Dedifferentiated amniotic fluid mesenchymal stem cell (primary cell): ENCODE results near the gene ULK2.
"Not testable (repeated sequence)": the region's sequence is repeated elsewhere in the genome, so short reads cannot be mapped to it uniquely, and the experiment has no call there.

Source experiments
- DNase-seq: peaks from one replicate; pipeline ENCODE4 v3.0.0-alpha.2; 2016; ENCODE audit errors: extremely low spot score

The ULK2 gene

GRCh38 chr17:19766421-19767270 lies 101.1 kb downstream of the ULK2 start:
- DNase-seq, result peak; percentile 49

- DNase-seq, result no peak
Measured at GRCh38 chr17:19766016-19766415, 101.7 kb downstream of the ULK2 start.

- not testable (repeated sequence) for DNase-seq
Measured at GRCh38 chr17:19763991-19764390, 103.7 kb downstream of the ULK2 start.

GRCh38 chr17:19763416-19763815 lies 104.3 kb downstream of the ULK2 start:
- no peak for DNase-seq

GRCh38 chr17:19762515-19762961 lies 105.2 kb downstream of the ULK2 start:
- DNase-seq, result peak; percentile 65

- no peak for DNase-seq
Measured at GRCh38 chr17:19760746-19761145, 107.0 kb downstream of the ULK2 start.

GRCh38 chr17:19759568-19760549 lies 107.9 kb downstream of the ULK2 start:
- no peak for DNase-seq

GRCh38 chr17:19757536-19758180 lies 110.1 kb downstream of the ULK2 start:
- DNase-seq, result no peak

- DNase-seq, result no peak
Measured at GRCh38 chr17:19756546-19756945, 111.2 kb downstream of the ULK2 start.

GRCh38 chr17:19755821-19756510 lies 111.8 kb downstream of the ULK2 start:
- DNase-seq, result no peak

GRCh38 chr17:19755392-19755791 lies 112.3 kb downstream of the ULK2 start:
- no peak for DNase-seq

- DNase-seq, result no peak
Measured at GRCh38 chr17:19753661-19754463, 113.9 kb downstream of the ULK2 start.

GRCh38 chr17:19753051-19753509 lies 114.7 kb downstream of the ULK2 start:
- peak; percentile 89 for DNase-seq

- DNase-seq, result no peak
Measured at GRCh38 chr17:19752216-19753050, 115.3 kb downstream of the ULK2 start.

GRCh38 chr17:19750835-19751234 lies 116.9 kb downstream of the ULK2 start:
- DNase-seq, result no peak

GRCh38 chr17:19750020-19750572 lies 117.6 kb downstream of the ULK2 start:
- DNase-seq, result no peak

GRCh38 chr17:19748807-19749193 lies 118.9 kb downstream of the ULK2 start:
- DNase-seq, result no peak

- DNase-seq, result peak; percentile 68
Measured at GRCh38 chr17:19747829-19748806, 119.6 kb downstream of the ULK2 start, which contains the start of gene ALDH3A1. Gene ALDH3A1, minus strand, starts transcription at chr17:19748298. Its CDS starts 3,169 bp downstream, at chr17:19745129.
